Transverse colon (tissue), 4 donors: Measurements from ENCODE around the gene HHIPL2.
"Not testable (repeated sequence)": the region's sequence is repeated elsewhere in the genome, so short reads cannot be mapped to it uniquely, and the experiment has no call there.

Experiments
- POLR2A ChIP-seq: fragments of 450-650 bp; IDR thresholded peaks from one replicate; pipeline ENCODE4 v1.6.1; 2016; ENCODE audit warnings: antibody characterized with exemption, mild to moderate bottlenecking, moderate library complexity
- POLR2AphosphoS5 ChIP-seq, 3 donors: sonication (generic); formaldehyde crosslinking; IDR thresholded peaks; one replicate each; pipeline ENCODE4 v1.6.1; 2016; ENCODE audit warnings: antibody characterized with exemption in 3 of 3
- TF ChIP-seq, protein P1 (sequence below), 5 experiments: fragments of 200-600 bp in 3 of 5; fragments of 450-650 bp in 2 of 5; sonication (generic) in 3 of 5; IDR thresholded peaks; 1 replicate in 2 of 5; 2 replicates in 3 of 5; pipeline ENCODE4 v1.5.1; 2016 to 2017; ENCODE audit warnings: antibody characterized with exemption in 5 of 5, inconsistent platforms in 3 of 5, mild to moderate bottlenecking in 2 of 5, moderate library complexity in 1 of 5

DNA sequence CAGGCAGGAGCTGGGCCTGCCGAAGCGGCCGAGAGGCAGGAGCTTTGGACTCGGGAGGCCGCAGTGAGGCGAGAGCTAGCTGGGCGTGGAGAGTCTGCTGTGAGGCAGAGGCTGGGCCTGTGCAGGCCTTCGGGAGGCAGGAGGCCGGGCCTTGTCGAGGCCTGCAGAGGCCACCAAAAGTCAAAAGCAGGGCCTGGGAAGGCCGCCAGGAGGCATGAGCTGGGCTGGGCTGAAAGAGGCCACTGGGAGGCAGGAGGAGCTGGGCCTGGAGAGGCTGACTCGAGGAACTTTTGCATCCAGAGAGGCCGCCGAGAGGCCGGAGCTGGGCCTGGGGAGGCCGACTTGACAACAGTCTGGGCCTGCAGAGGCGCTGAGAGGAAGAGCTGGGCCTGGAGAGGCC is 74.2 kb downstream of the HHIPL2 start:
- TF ChIP-seq POLR2A; POLR2AphosphoS5 (IDR thresholded peaks at IDR 0.05): not testable (repeated sequence)
- TF ChIP-seq, protein P1, sequence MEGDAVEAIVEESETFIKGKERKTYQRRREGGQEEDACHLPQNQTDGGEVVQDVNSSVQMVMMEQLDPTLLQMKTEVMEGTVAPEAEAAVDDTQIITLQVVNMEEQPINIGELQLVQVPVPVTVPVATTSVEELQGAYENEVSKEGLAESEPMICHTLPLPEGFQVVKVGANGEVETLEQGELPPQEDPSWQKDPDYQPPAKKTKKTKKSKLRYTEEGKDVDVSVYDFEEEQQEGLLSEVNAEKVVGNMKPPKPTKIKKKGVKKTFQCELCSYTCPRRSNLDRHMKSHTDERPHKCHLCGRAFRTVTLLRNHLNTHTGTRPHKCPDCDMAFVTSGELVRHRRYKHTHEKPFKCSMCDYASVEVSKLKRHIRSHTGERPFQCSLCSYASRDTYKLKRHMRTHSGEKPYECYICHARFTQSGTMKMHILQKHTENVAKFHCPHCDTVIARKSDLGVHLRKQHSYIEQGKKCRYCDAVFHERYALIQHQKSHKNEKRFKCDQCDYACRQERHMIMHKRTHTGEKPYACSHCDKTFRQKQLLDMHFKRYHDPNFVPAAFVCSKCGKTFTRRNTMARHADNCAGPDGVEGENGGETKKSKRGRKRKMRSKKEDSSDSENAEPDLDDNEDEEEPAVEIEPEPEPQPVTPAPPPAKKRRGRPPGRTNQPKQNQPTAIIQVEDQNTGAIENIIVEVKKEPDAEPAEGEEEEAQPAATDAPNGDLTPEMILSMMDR (IDR thresholded peaks at IDR 0.05): not testable (repeated sequence)
